Measurements from ENCODE around the gene ZNF438. TPM values are rescaled to one million over a fixed set of nuclear protein-coding genes. Genes with fewer than 3 reads are reported as not detected.

ZNF438 gene, protein sequence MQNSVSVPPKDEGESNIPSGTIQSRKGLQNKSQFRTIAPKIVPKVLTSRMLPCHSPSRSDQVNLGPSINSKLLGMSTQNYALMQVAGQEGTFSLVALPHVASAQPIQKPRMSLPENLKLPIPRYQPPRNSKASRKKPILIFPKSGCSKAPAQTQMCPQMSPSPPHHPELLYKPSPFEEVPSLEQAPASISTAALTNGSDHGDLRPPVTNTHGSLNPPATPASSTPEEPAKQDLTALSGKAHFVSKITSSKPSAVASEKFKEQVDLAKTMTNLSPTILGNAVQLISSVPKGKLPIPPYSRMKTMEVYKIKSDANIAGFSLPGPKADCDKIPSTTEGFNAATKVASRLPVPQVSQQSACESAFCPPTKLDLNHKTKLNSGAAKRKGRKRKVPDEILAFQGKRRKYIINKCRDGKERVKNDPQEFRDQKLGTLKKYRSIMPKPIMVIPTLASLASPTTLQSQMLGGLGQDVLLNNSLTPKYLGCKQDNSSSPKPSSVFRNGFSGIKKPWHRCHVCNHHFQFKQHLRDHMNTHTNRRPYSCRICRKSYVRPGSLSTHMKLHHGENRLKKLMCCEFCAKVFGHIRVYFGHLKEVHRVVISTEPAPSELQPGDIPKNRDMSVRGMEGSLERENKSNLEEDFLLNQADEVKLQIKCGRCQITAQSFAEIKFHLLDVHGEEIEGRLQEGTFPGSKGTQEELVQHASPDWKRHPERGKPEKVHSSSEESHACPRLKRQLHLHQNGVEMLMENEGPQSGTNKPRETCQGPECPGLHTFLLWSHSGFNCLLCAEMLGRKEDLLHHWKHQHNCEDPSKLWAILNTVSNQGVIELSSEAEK
- 1 to 10 TPM; 3.1 to 3.9 TPM for total RNA-seq

DNA sequence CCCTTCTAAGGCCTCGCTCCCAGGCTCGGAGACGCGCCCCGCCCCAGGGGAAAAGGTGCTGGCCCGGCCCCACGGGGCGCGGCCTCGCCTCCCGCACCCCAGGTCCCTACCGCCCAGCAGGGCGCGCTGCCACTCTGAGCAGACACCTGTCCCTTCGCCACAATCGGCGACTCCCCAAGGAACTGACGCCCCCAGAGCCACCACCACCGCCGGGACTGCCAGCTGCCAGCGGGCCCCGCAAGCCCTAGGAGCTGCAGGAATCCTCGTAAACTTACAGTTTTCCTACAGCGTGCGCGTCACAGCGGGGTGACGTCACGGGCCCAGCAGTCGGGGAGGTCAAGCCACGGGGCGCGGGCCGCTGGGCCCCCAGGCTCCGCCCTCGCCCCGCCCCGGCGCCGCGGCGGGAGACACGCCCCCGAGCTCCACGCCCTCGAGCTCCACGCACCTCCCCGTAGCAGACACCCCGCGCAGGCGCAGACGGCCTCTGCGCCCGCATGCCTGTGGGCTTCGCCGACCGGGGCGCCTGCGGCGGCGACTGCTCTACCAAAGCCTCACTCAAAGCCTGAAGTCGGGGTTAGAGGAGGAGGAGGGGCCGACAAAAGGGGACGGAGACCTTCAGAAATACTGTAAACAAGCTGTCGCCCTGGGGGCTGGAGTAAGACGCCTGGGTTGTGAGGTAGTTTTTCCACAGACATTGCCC is at the start of gene ZNF438:
Gene ZNF438 (minus strand): TSS at position 308 of the 700 bp plus-strand sequence. CDS start 154,831 bp downstream, outside the sequence.
- DNase-seq, result peak; percentile 99
- no peaks in the 10 kb centered on the region for H3K27me3 Mint-ChIP-seq
- peak within 1 kb of the TSS; percentile 89 for H3K4me3 Mint-ChIP-seq
- H3K27ac Mint-ChIP-seq, result peak within 1 kb of the TSS; percentile 98
- H3K36me3 Mint-ChIP-seq, result no peaks in the 10 kb centered on the region
- peak; percentile 85 for ATAC-seq (ENCODE audit: low read depth)
- H3K4me1 Mint-ChIP-seq, result peaks cover 9% of the 10 kb centered on the region
- POLR2A ChIA-PET, result interaction anchor here (0.6 to 1.6 kb wide), 11 partner anchors 32 to 728 kb away, joined by 3 to 9 read pairs (median 4); no protein-coding TSS in a partner anchor
- no peaks in the 10 kb centered on the region for H3K9me3 Mint-ChIP-seq

DNA sequence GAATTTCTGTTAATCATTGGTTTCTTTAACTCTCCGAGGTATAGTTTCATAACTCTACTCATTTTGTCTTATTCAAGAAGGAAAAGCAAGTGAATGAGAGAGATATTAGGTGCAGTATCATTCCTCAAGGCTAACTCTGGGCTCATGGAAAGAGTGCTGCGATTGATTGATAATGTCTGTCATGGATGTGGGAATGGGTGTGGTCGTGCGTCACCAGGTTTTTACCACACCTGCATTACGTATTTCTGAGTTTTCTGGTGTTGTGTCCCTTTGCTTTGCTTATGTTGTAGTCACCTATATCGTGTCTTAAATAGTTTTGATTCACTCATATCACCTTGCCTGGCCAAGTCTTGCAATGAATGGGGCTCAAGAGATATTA is 44.9 kb upstream of the ZNF438 start:
- Mint-ChIP-seq H3K9me3 (no peaks in the 10 kb centered on the region), H3K36me3 (no peaks in the 10 kb centered on the region), H3K27me3 (no peaks in the 10 kb centered on the region), H3K4me3 (no peak overlapping the region), H3K4me1 (peaks cover 2% of the 10 kb centered on the region), H3K27ac (no peak overlapping the region)
- POLR2A ChIA-PET, result no interaction called here
- ATAC-seq (ENCODE audit: low read depth), result no peak
- no peak for DNase-seq

DNA sequence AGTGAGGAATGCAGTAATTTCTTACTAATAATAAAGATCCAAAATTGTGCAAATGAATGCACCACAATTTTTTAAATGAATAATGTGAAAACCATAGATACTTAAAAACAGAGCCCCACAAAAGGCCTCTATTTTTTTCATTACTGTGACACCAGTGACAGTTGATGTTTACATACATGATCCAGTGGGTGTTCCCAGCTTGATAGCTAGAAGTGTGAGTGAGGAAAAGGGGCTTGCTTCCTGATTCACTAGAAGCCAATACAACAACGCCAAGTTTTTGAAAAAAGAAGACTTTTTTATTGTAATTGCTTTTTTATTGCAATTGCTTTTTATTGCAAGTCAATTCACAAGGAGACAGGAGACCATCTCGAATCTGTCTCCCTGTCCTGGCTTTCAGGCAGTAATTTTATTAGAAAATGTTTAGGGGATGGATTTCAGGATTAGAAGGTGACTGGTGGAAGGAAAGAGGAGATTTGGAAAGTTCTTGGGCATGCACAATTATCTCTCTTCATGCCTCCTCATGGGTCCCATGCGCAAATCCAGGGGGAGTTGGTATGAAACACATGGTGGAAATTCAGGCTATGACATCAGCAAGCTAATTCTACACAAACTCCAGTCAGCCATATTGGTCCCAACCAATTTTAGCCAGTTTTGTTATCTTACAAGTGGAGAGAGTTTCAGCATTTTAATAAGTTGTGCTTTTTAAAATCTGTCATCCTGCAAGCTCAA is 44.4 kb upstream of the ZNF438 start:
- Mint-ChIP-seq H3K27ac (no peak overlapping the region), H3K4me1 (peaks cover 2% of the 10 kb centered on the region), H3K4me3 (no peak overlapping the region), H3K36me3 (no peaks in the 10 kb centered on the region), H3K27me3 (no peaks in the 10 kb centered on the region), H3K9me3 (no peaks in the 10 kb centered on the region)
- ATAC-seq (ENCODE audit: low read depth), result no peak
- no peak for DNase-seq
- POLR2A ChIA-PET, result no interaction called here

DNA sequence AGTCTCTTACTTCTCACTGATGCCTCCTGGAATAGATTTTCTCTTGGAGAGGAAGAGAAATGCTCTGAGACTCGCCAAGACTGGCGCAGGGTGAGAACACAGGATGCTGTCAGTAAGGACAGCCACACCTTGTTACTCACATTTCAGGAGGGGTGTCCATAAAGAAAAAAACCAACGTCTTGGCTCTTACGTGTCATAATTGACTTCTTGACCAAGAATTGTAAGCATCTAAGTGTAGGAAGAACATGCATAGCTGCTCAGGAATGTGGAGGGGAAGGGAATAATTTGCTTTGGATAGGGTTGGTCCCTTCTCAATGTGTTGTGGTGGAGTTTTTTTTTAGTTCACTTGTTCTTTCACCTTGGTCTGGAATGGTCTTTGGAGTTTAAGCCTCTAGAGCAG is 43.8 kb upstream of the ZNF438 start:
- no peak for ATAC-seq (ENCODE audit: low read depth)
- no peaks in the 10 kb centered on the region for H3K9me3 Mint-ChIP-seq

DNA sequence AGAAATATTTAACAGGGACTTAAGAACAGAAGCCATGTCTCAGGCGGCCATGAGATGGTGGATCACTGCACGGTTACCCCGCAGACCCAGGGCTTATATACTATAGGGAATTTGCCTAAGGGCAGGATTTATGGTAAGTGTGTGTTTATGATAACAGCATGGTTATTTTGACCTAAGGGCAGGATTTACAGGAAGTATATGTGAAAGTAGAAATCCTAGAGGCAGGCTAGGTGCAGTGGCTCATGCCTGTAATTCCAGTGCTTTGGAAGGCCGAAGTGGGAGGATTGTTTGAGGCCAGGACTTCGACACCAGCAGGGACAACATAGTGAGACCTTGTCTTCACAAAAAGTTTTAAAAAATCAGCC is 43.0 kb upstream of the ZNF438 start:
- H3K27ac Mint-ChIP-seq, result no peak overlapping the region
- no peaks in the 10 kb centered on the region for H3K9me3 Mint-ChIP-seq
- H3K4me3 Mint-ChIP-seq, result no peak overlapping the region
- H3K27me3 Mint-ChIP-seq, result peaks cover 6% of the 10 kb centered on the region
- peaks cover 5% of the 10 kb centered on the region for H3K4me1 Mint-ChIP-seq
- POLR2A ChIA-PET, result no interaction called here
- no peak for ATAC-seq (ENCODE audit: low read depth)
- no peaks in the 10 kb centered on the region for H3K36me3 Mint-ChIP-seq
- no peak for DNase-seq

More for the DNA sequence above, 43.8 kb upstream of the ZNF438 start:
- POLR2A ChIA-PET, result no interaction called here
- H3K36me3 Mint-ChIP-seq, result no peaks in the 10 kb centered on the region
- no peak overlapping the region for H3K4me3 Mint-ChIP-seq
- H3K27ac Mint-ChIP-seq, result no peak overlapping the region
- DNase-seq, result no peak
- H3K4me1 Mint-ChIP-seq, result peaks cover 5% of the 10 kb centered on the region
- H3K27me3 Mint-ChIP-seq, result peaks cover under 1% of the 10 kb centered on the region

DNA sequence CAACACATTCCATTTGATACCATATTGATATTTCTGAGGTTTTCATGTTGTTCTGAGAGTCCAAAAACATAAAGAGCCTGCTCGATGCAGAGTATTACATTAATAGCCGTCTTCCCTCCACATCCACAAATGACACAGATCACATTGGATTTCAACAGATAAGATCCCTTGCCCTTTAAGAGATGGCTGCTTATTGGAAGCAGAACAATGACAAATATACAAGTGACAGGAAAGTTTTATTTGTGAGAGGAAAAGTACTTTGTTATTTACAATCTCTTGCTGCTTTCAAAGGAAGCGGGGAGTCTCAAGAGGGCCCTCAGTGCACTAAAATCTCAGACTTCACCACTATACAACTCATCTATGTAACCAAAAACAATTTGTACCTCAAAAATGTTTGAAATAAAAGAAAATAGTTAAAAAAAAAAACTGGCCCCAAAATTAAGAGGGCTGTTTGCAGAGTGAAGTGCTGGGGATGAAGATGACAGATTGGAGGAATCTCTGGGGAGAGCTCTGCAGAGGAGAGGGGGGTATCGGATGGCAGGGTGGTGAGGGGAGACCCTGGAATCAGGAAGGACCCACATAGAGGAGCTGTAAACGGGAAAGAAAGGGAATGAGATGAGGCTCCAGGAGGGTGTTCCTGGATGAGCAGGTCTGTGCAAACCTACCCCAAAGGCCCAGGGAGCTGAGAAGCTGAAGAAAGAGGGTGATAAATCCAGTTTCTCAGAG is 42.5 kb upstream of the ZNF438 start:
- no peaks in the 10 kb centered on the region for H3K9me3 Mint-ChIP-seq
- H3K4me3 Mint-ChIP-seq, result no peak overlapping the region
- no peak overlapping the region for H3K27ac Mint-ChIP-seq
- POLR2A ChIA-PET, result interaction anchor here (0.6 kb wide), 1 partner anchor 839 kb away, joined by 3 read pairs; no protein-coding TSS in a partner anchor
- DNase-seq, result no peak
- H3K36me3 Mint-ChIP-seq, result no peaks in the 10 kb centered on the region
- no peak for ATAC-seq (ENCODE audit: low read depth)
- H3K4me1 Mint-ChIP-seq, result peaks cover 5% of the 10 kb centered on the region
- peaks cover 9% of the 10 kb centered on the region for H3K27me3 Mint-ChIP-seq

DNA sequence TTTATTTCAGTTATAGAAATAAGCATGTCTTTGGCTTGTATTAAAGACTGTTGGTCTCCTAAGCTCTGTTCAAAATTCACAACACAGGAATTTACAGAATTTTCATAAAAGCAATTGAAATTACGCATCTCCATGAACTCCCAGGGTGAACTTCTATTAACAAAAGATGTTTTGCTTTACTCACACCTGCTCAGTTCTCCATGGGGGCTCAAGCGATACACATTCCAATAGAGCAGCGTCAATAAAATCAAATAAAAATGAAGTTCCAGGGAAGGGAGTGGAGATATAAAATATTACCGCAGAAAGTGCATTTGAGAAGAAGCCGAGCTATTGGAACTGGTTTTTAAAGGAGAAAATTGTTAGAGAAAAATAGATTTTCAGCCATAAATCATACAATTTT is 41.5 kb upstream of the ZNF438 start:
- Mint-ChIP-seq H3K9me3 (no peaks in the 10 kb centered on the region), H3K36me3 (no peaks in the 10 kb centered on the region), H3K4me1 (peaks cover 5% of the 10 kb centered on the region), H3K27ac (no peak overlapping the region), H3K27me3 (peaks cover 14% of the 10 kb centered on the region), H3K4me3 (no peak overlapping the region)
- ATAC-seq (ENCODE audit: low read depth), result no peak
- POLR2A ChIA-PET, result no interaction called here
- no peak for DNase-seq

DNA sequence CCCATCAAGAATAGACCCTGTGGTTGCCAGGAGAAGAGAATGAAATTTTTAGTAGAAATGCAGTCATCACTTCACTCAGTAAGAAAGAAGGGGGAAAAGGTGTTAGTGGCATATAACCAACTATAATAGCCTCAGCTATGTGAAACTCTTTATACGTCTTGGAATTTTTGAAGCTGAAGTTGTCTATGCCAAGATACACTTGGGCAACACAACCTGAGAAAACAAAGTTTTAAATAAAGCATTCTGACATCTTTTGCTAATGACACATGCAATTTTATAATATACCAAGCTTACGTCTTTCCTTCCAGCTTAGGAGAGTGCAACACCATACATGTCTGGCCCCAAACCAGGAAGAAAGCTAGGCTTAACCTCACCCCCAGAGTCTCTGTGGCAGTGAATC is 40.8 kb upstream of the ZNF438 start:
- peaks cover 15% of the 10 kb centered on the region for H3K27me3 Mint-ChIP-seq
- H3K36me3 Mint-ChIP-seq, result no peaks in the 10 kb centered on the region

DNA sequence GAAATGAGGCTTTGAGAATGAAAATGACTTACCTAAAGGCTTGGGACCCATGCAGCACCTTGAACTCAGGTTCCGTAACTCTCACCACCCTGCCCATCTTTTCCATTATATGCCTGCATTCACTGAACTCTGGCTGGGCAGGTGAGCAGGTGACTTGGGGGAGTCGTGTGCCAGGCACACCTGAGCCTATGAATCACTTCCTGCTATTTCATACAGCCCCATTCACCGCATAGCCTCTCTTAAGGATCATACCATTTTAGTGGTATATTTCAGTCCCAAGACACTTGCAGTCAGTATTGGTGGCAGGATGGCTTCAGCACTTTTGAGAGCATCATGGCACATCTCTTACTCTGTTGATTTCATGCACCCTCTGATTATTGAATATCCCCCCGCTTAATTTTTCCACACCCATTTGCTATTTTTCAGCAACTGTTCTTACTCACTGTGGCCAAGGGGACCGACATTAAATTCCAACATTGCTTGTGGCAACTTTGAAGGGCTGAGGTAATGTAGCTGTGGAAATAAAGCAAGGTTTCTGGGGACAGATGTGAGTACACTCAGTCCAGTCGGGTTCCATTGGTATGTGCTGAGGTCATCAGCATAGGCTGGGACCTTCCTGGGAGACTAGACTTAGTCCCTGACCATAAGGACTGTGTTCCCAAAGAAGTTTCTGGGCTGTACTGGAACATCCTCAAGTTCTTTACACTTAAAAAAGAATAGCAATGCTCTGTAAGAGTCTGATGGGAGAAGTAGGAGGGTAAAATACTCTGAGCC is 39.8 kb upstream of the ZNF438 start:
- ATAC-seq (ENCODE audit: low read depth) (no peak), DNase-seq (no peak)
- H3K36me3 Mint-ChIP-seq, result no peaks in the 10 kb centered on the region
- POLR2A ChIA-PET, result no interaction called here
- H3K4me3 Mint-ChIP-seq, result no peak overlapping the region
- peaks cover 5% of the 10 kb centered on the region for H3K4me1 Mint-ChIP-seq
- H3K27me3 Mint-ChIP-seq, result peaks cover 18% of the 10 kb centered on the region
- no peaks in the 10 kb centered on the region for H3K9me3 Mint-ChIP-seq
- H3K27ac Mint-ChIP-seq, result no peak overlapping the region

More for the DNA sequence above, 40.8 kb upstream of the ZNF438 start:
- no peak overlapping the region for H3K4me3 Mint-ChIP-seq
- no peak for ATAC-seq (ENCODE audit: low read depth)
- no peak overlapping the region for H3K27ac Mint-ChIP-seq
- peaks cover 5% of the 10 kb centered on the region for H3K4me1 Mint-ChIP-seq
- no peaks in the 10 kb centered on the region for H3K9me3 Mint-ChIP-seq
- POLR2A ChIA-PET, result no interaction called here
- no peak for DNase-seq

DNA sequence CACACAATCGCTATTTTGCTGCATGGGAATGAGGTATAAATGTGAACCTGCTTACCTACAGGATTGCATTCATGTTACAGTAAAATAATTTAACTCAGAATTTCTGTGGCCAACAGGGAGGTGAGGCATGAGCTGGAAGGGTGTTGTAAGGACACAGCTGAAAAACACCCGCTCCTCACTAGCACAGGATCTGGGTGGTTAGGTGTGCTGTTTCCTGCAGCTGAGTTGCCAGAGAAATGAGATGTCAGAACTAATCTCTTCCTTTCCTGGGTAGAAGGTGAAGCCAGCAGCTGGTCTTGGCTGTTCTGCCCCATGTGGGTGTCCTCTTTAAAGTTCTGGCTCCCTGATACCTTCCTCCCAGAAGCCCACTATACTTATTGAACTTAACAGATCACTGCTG is 39.0 kb upstream of the ZNF438 start:
- H3K36me3 Mint-ChIP-seq, result no peaks in the 10 kb centered on the region
- H3K27ac Mint-ChIP-seq, result no peak overlapping the region
- no peaks in the 10 kb centered on the region for H3K9me3 Mint-ChIP-seq
- peaks cover 18% of the 10 kb centered on the region for H3K27me3 Mint-ChIP-seq
- peaks cover 5% of the 10 kb centered on the region for H3K4me1 Mint-ChIP-seq
- DNase-seq (no peak), ATAC-seq (ENCODE audit: low read depth) (no peak)
- POLR2A ChIA-PET, result no interaction called here
- no peak overlapping the region for H3K4me3 Mint-ChIP-seq

DNA sequence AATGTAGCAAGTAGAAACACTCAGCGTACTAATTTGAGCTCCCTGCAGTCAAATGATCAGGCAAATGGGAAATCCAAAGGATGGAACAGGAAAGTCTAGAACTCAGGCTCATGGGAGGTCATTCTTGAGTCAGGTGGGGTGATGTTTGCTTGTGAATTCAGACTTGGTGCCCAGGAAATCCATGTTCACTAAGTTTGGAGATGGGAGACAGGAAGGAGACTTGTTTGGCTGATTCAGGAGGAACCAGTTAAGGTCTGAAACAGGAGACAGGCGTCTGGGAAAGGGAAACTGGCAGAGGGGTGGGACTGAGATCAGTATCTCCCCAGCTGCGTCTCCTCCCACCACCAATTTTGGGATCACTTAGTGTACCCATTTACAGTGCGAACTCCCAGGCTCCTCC is 38.4 kb upstream of the ZNF438 start:
- Mint-ChIP-seq H3K27ac (no peak overlapping the region), H3K4me3 (no peak overlapping the region), H3K4me1 (peaks cover 5% of the 10 kb centered on the region), H3K36me3 (no peaks in the 10 kb centered on the region), H3K27me3 (peaks cover 18% of the 10 kb centered on the region), H3K9me3 (no peaks in the 10 kb centered on the region)
- POLR2A ChIA-PET, result no interaction called here
- no peak for ATAC-seq (ENCODE audit: low read depth)
- no peak for DNase-seq

DNA sequence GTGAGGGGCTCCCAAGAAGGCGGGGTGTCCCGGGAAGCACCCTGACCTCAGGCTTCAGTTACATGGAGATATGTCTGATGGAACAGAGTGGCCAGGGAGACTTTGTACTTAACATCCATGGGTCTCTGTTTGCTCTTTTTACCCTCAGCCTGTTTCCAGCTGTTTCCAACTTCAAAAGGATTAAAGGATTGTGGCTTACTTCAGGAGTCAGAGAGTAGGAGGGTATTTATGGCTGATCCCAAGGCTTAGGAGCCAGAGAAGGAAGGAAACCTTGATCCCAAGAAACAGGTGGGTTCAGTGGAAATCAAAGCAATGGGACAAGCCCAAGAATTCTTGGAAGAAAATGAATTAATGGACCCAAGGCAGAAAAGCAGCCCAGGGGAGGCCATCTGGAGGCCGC is 37.7 kb upstream of the ZNF438 start:
- H3K27ac Mint-ChIP-seq, result no peak overlapping the region
- H3K9me3 Mint-ChIP-seq, result no peaks in the 10 kb centered on the region
- H3K4me3 Mint-ChIP-seq, result no peak overlapping the region
- no peak for ATAC-seq (ENCODE audit: low read depth)
- POLR2A ChIA-PET, result no interaction called here
- DNase-seq, result no peak
- H3K27me3 Mint-ChIP-seq, result peaks cover 20% of the 10 kb centered on the region
- peaks cover 5% of the 10 kb centered on the region for H3K4me1 Mint-ChIP-seq
- no peaks in the 10 kb centered on the region for H3K36me3 Mint-ChIP-seq

Measured in activated naive CD8-positive, alpha-beta T cell treated with anti-CD3 and anti-CD28 coated beads, Interleukin-2, amount 10 ng/mL, durations not matched to agents 7 days and 5 days (primary cell).